GM20000 (cell line): ENCODE data around the gene SENP3.
"Not testable (repeated sequence)": the region's sequence is repeated elsewhere in the genome, so short reads cannot be mapped to it uniquely, and the experiment has no call there.

Experiments
- DNase-seq: peaks from one replicate; pipeline ENCODE4 v3.0.0; 2012; ENCODE audit warnings: low spot score
- CTCF ChIP-seq: IDR thresholded peaks from 2 replicates; pipeline ENCODE4 v1.5.1; 2012; ENCODE audit warnings: mild to moderate bottlenecking, control low read depth; ENCODE audit errors: extremely low read depth, missing control alignments

The SENP3 gene

DNA sequence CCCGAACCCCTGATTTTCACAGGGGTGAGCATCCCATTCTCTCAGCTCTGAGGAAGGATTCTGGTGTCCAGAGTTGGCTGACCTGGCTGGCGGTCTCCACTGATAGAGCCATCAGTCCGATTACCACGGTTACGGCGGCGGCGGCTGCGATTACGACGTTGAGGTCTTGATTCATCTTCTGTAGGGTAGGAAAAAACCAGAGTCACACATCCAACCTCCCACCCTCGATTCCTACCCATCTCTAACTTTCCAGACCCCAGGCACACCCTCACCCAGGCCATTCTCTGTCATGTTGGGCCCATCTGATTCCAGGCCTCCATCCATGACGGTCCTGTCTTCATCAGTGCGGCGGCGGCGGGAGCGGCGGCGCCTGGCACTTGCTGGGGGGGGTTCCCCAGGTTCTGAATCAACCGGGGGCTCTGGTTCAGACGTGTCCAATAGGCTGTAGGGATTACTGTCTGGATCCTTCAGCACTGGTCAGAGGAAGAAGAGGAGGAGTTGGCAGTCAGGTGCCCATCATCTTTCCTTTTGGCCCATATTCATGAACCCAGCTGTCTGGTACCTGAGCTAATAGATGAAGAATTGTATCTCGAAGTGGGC is 30.8 kb downstream of the SENP3 start:
- no peak for DNase-seq
- no peak for TF ChIP-seq CTCF

- TF ChIP-seq CTCF = no peak
- DNase-seq = no peak
These were observed 31.6 kb downstream of the SENP3 start for GRCh38 chr17:7593296-7593695.

- not testable (repeated sequence) for DNase-seq
These were observed 35.8 kb downstream of the SENP3 start for GRCh38 chr17:7597561-7597960.

DNA sequence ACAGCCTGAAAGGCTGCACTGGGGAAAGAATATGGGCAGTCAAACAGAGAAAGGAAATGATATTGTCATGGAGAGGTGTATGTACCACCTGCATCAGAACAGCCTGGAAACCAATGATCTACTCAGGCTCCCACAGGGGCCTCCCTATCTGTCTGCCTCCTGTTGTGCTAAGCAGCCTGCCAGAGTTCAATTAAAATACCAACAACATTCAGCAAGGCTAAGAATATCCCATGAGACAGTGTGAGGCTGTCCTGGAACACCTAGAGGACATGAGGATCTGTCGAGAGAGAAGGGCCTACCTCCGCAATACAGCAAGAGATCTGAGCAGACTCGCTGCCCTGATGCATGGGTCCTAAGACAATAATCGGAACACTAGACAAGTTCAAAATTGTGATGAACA is 44.6 kb downstream of the SENP3 start:
- DNase-seq = no peak
- no peak for TF ChIP-seq CTCF

- DNase-seq = no peak
- TF ChIP-seq CTCF = no peak
These were observed 48.9 kb downstream of the SENP3 start for GRCh38 chr17:7610641-7611040.

GRCh38 chr17:7611635-7612293 is 50.0 kb downstream of the SENP3 start:
- DNase-seq = no peak
- no peak for TF ChIP-seq CTCF

DNA sequence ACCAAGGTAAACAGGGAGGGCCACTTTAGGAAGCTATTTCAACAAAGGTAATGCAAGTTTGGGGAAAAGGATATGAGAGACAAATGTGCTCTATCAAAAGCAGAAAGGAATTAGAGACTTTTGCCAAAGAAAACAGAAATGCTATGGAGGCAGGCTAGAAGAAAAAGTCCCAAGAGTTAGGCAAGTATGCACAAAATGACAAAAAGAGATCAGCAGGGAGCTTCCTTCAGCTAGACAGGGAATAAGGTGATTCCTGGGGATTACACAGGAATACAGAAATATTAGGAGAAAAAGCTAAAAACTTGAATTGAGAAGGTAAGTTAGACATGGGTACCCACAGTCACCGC is 50.5 kb downstream of the SENP3 start:
- DNase-seq = no peak
- TF ChIP-seq CTCF = no peak
